Uterus (tissue), 4 donors: Measurements from ENCODE around the gene ZNF608. TPM values are rescaled to one million over a fixed set of nuclear protein-coding genes. Genes with fewer than 3 reads are reported as not detected.

ENCODE experiments used
- DNase-seq, 2 donors: peaks; one replicate each; pipeline ENCODE4 v3.0.0-alpha.2; 2019 to 2020
- H3K27ac ChIP-seq, 2 donors: fragments of 200-600 bp; sonication (generic); 1 replicate in 1 of 2; 2 replicates in 1 of 2; pipeline ENCODE4 v1.5.1; 2016 to 2018
- H3K27me3 ChIP-seq, 2 donors: fragments of 200-600 bp; sonication (generic); one replicate each; pipeline ENCODE4 v1.5.1; 2018 to 2019; ENCODE audit warnings: control low read depth in 1 of 2
- H3K36me3 ChIP-seq, 2 donors: fragments of 200-600 bp; sonication (generic); one replicate each; pipeline ENCODE4 v1.5.1; 2019; ENCODE audit warnings: control low read depth in 1 of 2
- H3K4me1 ChIP-seq, 2 donors: fragments of 200-600 bp; sonication (generic); one replicate each; pipeline ENCODE4 v1.5.1; 2018 to 2019; ENCODE audit warnings: control low read depth in 1 of 2
- H3K4me3 ChIP-seq, 2 donors: fragments of 200-600 bp; sonication (generic); 1 replicate in 1 of 2; 2 replicates in 1 of 2; pipeline ENCODE4 v1.5.1; 2018 to 2019; ENCODE audit warnings: mild to moderate bottlenecking in 1 of 2
- H3K9me3 ChIP-seq, 2 donors: fragments of 200-600 bp; sonication (generic); one replicate each; pipeline ENCODE4 v1.5.1; 2019; ENCODE audit warnings: control low read depth in 1 of 2
- POLR2A ChIP-seq, 2 donors: fragments of 450-650 bp; IDR thresholded peaks; one replicate each; pipeline ENCODE4 v1.6.1; 2016; ENCODE audit warnings: antibody characterized with exemption in 2 of 2, mild to moderate bottlenecking in 1 of 2, moderate library complexity in 1 of 2
- intact Hi-C: fragments of 100-400 bp; cut with DNase I; formaldehyde crosslinking; loops from one replicate; pipeline ENCODE4 v1.15.1; 2023; ENCODE audit warnings: low total_unique reads
- total RNA-seq, 4 donors: library from RNA; depleted of rRNA in 3 of 4; stranded (reverse); fragments of >200 nt in 3 of 4; gene quantifications; one replicate each; pipeline versions ENCODE4 v1.1.0 to v1.2.4, GENCODE V29; 2014 to 2023
- TF ChIP-seq, protein P1 (sequence below), 4 experiments: fragments of 200-600 bp in 2 of 4; fragments of 450-650 bp in 2 of 4; sonication (generic) in 2 of 4; IDR thresholded peaks; one replicate each; pipeline ENCODE4 v1.5.1; 2016 to 2019; ENCODE audit warnings: antibody characterized with exemption in 4 of 4, mild to moderate bottlenecking in 2 of 4, moderate library complexity in 1 of 4
- donor health status: DM: yes; HTN: yes; CAD: no.

ZNF608 gene
- total RNA-seq, 4 donors from 2014 or later, result 11.1 to 1,086 (median 59.0) TPM

DNA sequence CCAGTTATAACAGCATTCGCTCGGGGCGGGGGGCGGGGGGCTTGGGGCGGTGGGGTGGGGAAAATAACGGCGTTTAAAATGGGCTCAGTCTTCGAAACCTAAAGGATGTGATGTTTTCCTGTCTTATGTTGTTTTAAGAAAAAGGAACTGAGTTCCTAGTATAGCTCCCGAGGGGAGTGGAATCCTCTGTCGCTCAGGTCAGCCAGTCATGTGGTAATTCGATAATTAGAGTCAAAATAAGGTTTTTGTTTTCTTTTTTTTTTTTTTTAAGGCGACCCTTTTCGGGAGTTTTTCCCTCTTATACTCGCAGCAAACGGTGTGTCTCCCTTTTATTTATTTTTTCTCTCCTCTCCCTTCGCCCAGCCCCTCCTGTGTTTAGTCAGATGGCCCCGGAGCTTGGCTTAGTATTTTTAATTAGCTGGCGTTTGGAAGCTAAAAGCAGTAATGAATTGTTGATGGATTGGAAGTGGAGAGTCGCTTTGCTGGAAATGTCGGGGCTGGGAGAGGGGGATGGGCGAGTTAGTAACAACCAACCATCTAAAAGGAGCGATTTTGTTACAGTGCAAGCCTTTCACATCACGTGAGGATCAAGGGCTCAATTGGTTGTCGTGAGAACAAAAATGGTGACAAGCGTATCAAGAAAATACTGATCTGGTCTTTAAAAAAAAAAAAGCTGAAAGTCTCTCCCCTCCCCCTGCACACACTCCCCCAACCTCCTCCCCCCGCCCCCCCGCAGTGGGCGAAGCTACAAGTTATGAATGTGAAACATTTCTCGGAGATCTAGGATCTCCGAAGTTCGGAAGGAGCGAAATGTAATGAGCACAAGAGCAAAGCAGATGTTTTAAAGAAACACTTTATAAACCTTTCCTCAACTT is 714 bp upstream of the ZNF608 start:
- peak in 1 of 2 donors; percentile 17 for TF ChIP-seq POLR2A (IDR thresholded peaks at IDR 0.05)
- TF ChIP-seq, protein P1, sequence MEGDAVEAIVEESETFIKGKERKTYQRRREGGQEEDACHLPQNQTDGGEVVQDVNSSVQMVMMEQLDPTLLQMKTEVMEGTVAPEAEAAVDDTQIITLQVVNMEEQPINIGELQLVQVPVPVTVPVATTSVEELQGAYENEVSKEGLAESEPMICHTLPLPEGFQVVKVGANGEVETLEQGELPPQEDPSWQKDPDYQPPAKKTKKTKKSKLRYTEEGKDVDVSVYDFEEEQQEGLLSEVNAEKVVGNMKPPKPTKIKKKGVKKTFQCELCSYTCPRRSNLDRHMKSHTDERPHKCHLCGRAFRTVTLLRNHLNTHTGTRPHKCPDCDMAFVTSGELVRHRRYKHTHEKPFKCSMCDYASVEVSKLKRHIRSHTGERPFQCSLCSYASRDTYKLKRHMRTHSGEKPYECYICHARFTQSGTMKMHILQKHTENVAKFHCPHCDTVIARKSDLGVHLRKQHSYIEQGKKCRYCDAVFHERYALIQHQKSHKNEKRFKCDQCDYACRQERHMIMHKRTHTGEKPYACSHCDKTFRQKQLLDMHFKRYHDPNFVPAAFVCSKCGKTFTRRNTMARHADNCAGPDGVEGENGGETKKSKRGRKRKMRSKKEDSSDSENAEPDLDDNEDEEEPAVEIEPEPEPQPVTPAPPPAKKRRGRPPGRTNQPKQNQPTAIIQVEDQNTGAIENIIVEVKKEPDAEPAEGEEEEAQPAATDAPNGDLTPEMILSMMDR (IDR thresholded peaks at IDR 0.05), result no peak
- intact Hi-C loops, result loop anchor here (10.0 kb wide), 1 partner anchor 72 kb away; no protein-coding TSS in a partner anchor
- H3K27me3 ChIP-seq, result no peaks in the 10 kb centered on the region
- DNase-seq, result peak; percentile 74 to 89
- H3K9me3 ChIP-seq, result no peaks in the 10 kb centered on the region
- H3K36me3 ChIP-seq, result no peaks in the 10 kb centered on the region
- no peaks in the 10 kb centered on the region for H3K4me1 ChIP-seq
- peak overlapping the region; percentile 90 to 93 for H3K27ac ChIP-seq
- peak overlapping the region; percentile 49 to 50 for H3K4me3 ChIP-seq

DNA sequence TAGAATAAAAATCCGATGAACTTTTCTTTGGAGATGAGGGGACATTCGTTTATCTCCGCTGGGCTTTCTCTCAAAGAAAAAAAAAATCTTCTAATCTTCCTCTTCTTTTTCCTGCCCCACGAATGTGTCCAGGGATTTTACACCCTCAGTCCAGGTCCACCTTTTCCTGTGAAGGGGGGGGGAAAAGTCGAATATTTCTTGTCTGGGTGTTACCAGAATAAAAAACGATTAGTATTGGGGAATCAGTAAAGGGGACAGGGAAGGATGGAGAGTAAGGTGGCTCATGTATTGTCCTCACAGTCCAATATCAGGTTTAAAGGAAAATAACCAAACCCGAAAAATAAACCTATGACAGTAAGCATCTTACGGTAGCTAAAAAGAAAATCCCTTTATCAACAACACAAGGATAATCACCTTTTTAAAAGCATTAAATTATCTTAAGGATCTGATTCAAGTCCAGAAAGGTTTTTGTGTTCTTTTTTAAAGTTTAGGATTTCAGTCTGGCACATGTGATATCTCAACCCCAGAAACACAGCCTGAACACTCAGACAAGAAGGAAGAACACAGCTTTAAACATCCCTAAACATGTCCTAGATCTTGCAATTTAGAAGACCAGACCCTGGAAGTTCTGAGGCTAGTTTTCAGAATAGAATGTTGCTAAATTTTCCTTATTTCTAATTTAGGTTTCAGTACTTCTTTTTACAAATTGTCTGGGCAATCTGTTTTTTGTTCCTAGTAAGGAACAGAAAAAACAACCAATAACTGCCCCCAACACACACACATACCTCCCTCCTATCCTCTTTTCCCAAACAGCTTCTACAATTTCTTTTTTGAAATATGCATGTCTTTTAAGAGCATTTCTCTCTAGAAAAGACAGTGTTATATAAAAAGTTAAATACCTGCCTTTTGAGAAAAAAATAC is 1.2 kb downstream of the ZNF608 start:
- DNase-seq, result no peak
- no peaks in the 10 kb centered on the region for H3K4me1 ChIP-seq
- peak overlapping the region; percentile 49 to 50 for H3K4me3 ChIP-seq
- no peaks in the 10 kb centered on the region for H3K36me3 ChIP-seq
- TF ChIP-seq POLR2A (IDR thresholded peaks at IDR 0.05), result no peak
- TF ChIP-seq, protein P1 (IDR thresholded peaks at IDR 0.05), result no peak
- no peaks in the 10 kb centered on the region for H3K27me3 ChIP-seq
- peak overlapping the region; percentile 90 to 93 for H3K27ac ChIP-seq
- intact Hi-C loops, result loop anchor here (10.0 kb wide), 1 partner anchor 70 kb away; no protein-coding TSS in a partner anchor
- H3K9me3 ChIP-seq, result no peaks in the 10 kb centered on the region

DNA sequence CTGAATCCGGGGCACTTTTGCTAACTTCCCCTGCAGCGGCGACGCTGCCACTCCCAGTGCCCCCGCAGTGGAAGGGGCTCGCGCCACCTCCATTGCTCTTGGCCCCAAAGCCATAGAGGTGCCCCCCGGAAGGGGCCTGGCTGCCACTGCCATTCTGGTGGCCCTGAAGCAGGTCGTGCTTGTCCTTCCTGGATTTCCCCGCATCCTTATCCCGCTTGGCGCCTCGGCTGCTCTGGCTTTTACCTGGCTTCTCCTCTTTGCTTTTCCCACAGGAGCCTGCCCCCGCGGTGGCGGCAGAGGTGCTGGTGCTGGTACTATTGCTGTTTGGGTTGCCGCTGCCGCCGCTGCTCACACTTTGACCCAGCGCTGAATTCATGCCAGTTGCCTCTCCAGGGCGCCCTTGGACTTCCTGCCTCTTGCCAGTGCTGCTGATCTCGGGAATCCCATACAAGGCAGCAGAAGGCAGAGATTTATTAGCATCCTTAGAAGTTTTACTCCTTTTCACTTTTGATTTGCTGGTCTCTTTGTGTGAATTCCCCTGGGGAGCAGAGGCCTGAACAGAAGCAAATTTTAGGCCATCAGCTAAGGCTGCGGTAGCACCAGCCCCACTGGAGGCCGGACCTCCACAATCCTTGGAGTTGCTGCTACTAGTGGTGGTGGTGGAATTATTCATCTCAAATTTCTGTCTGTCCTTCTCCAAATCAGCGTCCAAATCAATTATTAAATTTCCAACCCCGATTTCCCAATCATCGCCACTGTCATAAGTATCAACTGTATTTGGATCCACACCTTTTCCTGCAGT is 2.1 kb downstream of the ZNF608 start:
- Histone ChIP-seq H3K4me3 (peak overlapping the region; percentile 50), H3K4me1 (no peaks in the 10 kb centered on the region), H3K27me3 (no peaks in the 10 kb centered on the region), H3K27ac (peak overlapping the region; percentile 90 to 93), H3K9me3 (no peaks in the 10 kb centered on the region), H3K36me3 (no peaks in the 10 kb centered on the region)
- intact Hi-C loops, result loop anchor here (10.0 kb wide), 1 partner anchor 70 kb away; no protein-coding TSS in a partner anchor
- TF ChIP-seq, protein P1 (IDR thresholded peaks at IDR 0.05), result no peak
- no peak for TF ChIP-seq POLR2A (IDR thresholded peaks at IDR 0.05)
- DNase-seq, result peak; percentile 27 to 55

DNA sequence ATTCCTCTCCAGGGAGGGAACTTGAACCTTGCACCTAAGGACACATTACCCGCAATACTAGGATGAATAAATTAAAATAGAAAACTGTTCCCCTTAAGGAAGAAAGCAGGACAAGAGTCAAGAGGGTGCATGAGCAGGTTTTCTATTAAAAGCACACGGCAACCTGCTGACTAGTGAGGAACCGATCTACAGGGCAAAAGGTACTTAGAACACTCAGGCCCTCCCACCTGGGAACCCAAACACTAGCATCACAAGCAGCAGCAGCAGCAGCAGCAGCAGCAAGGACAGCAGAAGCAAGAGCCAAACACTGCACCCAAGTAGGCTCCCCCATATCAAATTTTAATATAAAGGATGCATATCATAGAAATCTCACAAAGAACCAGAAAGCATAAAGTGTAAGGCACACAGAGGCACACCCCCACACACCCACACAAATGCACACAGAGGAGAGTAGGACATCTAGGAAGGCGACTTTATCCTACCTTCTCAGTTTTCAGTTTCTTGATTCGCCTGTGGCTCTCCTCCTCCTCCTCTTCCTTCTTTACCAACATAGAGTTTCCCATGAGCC is 2.8 kb downstream of the ZNF608 start:
- intact Hi-C loops, result loop anchor here (10.0 kb wide), 1 partner anchor 69 kb away; no protein-coding TSS in a partner anchor
- H3K9me3 ChIP-seq, result no peaks in the 10 kb centered on the region
- DNase-seq, result no peak
- H3K27ac ChIP-seq, result peak overlapping the region; percentile 90 to 93
- no peaks in the 10 kb centered on the region for H3K36me3 ChIP-seq
- TF ChIP-seq POLR2A (IDR thresholded peaks at IDR 0.05), result no peak
- TF ChIP-seq, protein P1 (IDR thresholded peaks at IDR 0.05), result no peak
- H3K27me3 ChIP-seq, result no peaks in the 10 kb centered on the region
- peak overlapping the region; percentile 50 for H3K4me3 ChIP-seq
- no peaks in the 10 kb centered on the region for H3K4me1 ChIP-seq
